ENCODE results near the gene BLMH. TPM values are rescaled to one million over a fixed set of nuclear protein-coding genes. Genes with fewer than 3 reads are reported as not detected.

BLMH gene
- total RNA-seq, 1 donor = 39.8 TPM

DNA sequence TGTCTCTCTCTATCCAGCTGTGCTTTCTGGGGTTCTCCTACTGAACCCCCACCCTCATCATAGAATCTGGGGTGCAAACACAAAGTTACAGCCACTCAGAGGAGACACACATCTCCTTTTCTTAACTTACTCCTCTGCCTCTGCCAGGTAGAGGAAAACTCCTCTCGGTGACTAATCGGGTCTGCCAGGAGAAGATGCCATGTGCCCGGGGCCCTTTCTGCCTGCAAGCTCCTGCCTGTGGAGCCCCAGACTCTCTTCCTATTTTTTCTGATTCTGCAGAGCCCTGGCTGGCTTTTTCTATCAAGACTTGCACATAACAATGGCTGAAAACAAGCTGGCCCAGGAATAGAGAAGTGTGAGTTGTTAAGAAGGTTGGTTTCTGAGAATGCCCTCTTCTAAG is 66.6 kb downstream of the BLMH start:
- H3K9me3 ChIP-seq (ENCODE audit: low read depth, low read length) = no peaks in the 10 kb centered on the region
- no peak overlapping the region for H2AFZ ChIP-seq (ENCODE audit: low read length)
- H3K4me3 ChIP-seq (ENCODE audit: insufficient read depth, low read length) = no peak overlapping the region
- H3K79me2 ChIP-seq (ENCODE audit: insufficient read depth, low read length) = no peaks in the 10 kb centered on the region
- peaks cover 40% of the 10 kb centered on the region for H3K27me3 ChIP-seq (ENCODE audit: insufficient read depth, low read length)
- no peaks in the 10 kb centered on the region for H3K4me1 ChIP-seq (ENCODE audit: insufficient read depth, low read length)
- H4K20me1 ChIP-seq (ENCODE audit: insufficient read depth, low read length) = no peaks in the 10 kb centered on the region
- no peak overlapping the region for H3K27ac ChIP-seq (ENCODE audit: low read depth, low read length)
- TF ChIP-seq CTCF (IDR thresholded peaks at IDR 0.05; ENCODE audit: extremely low read depth, low read depth, low read length) = no peak
- no peaks in the 10 kb centered on the region for H3K36me3 ChIP-seq (ENCODE audit: insufficient read depth, low read length)
- no peak for DNase-seq (ENCODE audit: insufficient read length, low spot score, missing footprints)
- no peak overlapping the region for H3K4me2 ChIP-seq (ENCODE audit: insufficient read depth, low read length)

GRCh38 chr17:30224419-30224960 is 67.3 kb downstream of the BLMH start:
- H3K9me3 ChIP-seq (ENCODE audit: low read depth, low read length) = no peaks in the 10 kb centered on the region
- H3K4me1 ChIP-seq (ENCODE audit: insufficient read depth, low read length) = no peaks in the 10 kb centered on the region
- no peaks in the 10 kb centered on the region for H4K20me1 ChIP-seq (ENCODE audit: insufficient read depth, low read length)
- no peak overlapping the region for H3K27ac ChIP-seq (ENCODE audit: low read depth, low read length)
- no peaks in the 10 kb centered on the region for H3K36me3 ChIP-seq (ENCODE audit: insufficient read depth, low read length)
- no peak overlapping the region for H3K4me2 ChIP-seq (ENCODE audit: insufficient read depth, low read length)
- no peaks in the 10 kb centered on the region for H3K79me2 ChIP-seq (ENCODE audit: insufficient read depth, low read length)
- DNase-seq (ENCODE audit: insufficient read length, low spot score, missing footprints) = no peak
- no peak overlapping the region for H2AFZ ChIP-seq (ENCODE audit: low read length)
- no peak for TF ChIP-seq CTCF (IDR thresholded peaks at IDR 0.05; ENCODE audit: extremely low read depth, low read depth, low read length)
- peaks cover 37% of the 10 kb centered on the region for H3K27me3 ChIP-seq (ENCODE audit: insufficient read depth, low read length)
- no peak overlapping the region for H3K4me3 ChIP-seq (ENCODE audit: insufficient read depth, low read length)

GRCh38 chr17:30222721-30223175 is 69.0 kb downstream of the BLMH start:
- no peaks in the 10 kb centered on the region for H4K20me1 ChIP-seq (ENCODE audit: insufficient read depth, low read length)
- no peaks in the 10 kb centered on the region for H3K4me1 ChIP-seq (ENCODE audit: insufficient read depth, low read length)
- H3K4me2 ChIP-seq (ENCODE audit: insufficient read depth, low read length) = no peak overlapping the region
- no peak for DNase-seq (ENCODE audit: insufficient read length, low spot score, missing footprints)
- H3K79me2 ChIP-seq (ENCODE audit: insufficient read depth, low read length) = no peaks in the 10 kb centered on the region
- no peak overlapping the region for H2AFZ ChIP-seq (ENCODE audit: low read length)
- no peak overlapping the region for H3K4me3 ChIP-seq (ENCODE audit: insufficient read depth, low read length)
- no peak for TF ChIP-seq CTCF (IDR thresholded peaks at IDR 0.05; ENCODE audit: extremely low read depth, low read depth, low read length)
- H3K36me3 ChIP-seq (ENCODE audit: insufficient read depth, low read length) = no peaks in the 10 kb centered on the region
- H3K9me3 ChIP-seq (ENCODE audit: low read depth, low read length) = no peaks in the 10 kb centered on the region
- no peak overlapping the region for H3K27ac ChIP-seq (ENCODE audit: low read depth, low read length)
- peaks cover 30% of the 10 kb centered on the region for H3K27me3 ChIP-seq (ENCODE audit: insufficient read depth, low read length)

GRCh38 chr17:30222251-30222650 is 69.5 kb downstream of the BLMH start:
- TF ChIP-seq CTCF (IDR thresholded peaks at IDR 0.05; ENCODE audit: extremely low read depth, low read depth, low read length) = no peak
- DNase-seq (ENCODE audit: insufficient read length, low spot score, missing footprints) = no peak
- Histone ChIP-seq H3K9me3 (ENCODE audit: low read depth, low read length) (no peaks in the 10 kb centered on the region), H3K27me3 (ENCODE audit: insufficient read depth, low read length) (peaks cover 28% of the 10 kb centered on the region), H3K27ac (ENCODE audit: low read depth, low read length) (no peak overlapping the region), H3K79me2 (ENCODE audit: insufficient read depth, low read length) (no peaks in the 10 kb centered on the region), H3K4me3 (ENCODE audit: insufficient read depth, low read length) (no peak overlapping the region), H3K36me3 (ENCODE audit: insufficient read depth, low read length) (no peaks in the 10 kb centered on the region), H3K4me2 (ENCODE audit: insufficient read depth, low read length) (no peak overlapping the region), H2AFZ (ENCODE audit: low read length) (no peak overlapping the region), H3K4me1 (ENCODE audit: insufficient read depth, low read length) (no peaks in the 10 kb centered on the region), H4K20me1 (ENCODE audit: insufficient read depth, low read length) (no peaks in the 10 kb centered on the region)

Data from osteoblast (primary cell).